Glomerular visceral epithelial cell (primary cell): Measurements from ENCODE around the gene PRG3.
"Not testable (repeated sequence)": the region's sequence is repeated elsewhere in the genome, so short reads cannot be mapped to it uniquely, and the experiment has no call there.

Experiments
- DNase-seq: peaks from one replicate; pipeline ENCODE4 v3.0.0-alpha.2; 2016; ENCODE audit errors: extremely low spot score

PRG3 gene

GRCh38 chr11:57336856-57337255 is 44.1 kb downstream of the PRG3 start:
- not testable (repeated sequence) for DNase-seq

GRCh38 chr11:57336111-57336666 is 44.8 kb downstream of the PRG3 start:
- no peak for DNase-seq

DNA sequence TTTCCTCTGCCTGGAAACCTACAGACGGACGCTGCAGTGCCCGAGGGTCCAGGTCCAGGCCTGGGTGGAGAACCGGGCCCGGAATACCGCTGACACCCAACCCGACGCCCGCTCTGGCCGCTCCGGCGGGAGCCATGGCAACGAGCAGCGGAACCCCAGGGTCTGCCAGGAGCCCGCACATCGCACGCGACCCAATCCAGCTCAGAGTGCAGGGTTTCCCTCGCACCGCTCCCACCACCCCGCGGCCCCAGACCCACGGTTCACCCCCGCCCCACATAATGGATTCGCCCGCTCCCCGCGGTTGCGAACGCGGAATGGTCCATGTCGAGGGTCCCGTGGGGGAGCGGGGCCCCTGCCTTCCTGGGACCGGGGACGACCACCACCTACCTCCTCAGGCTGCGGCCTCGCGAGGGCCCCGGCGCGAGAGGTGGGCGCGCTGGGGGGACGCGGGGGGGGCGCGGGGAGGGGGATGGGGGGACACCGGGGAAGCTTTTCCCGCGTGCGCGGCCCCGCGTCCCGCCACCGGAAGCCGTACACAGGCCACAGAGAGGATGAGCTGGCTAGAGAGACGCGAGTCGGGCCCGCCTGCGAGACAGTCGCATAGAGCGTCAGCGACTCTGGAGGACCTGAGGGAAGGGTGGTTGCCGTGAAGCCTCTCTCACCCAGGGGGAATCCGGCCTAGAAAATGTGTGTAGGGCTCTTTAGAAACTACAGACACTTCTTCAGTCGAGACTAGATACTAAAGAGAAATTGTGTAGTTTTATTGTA is 45.4 kb downstream of the PRG3 start, which contains the start of gene SSRP1:
Gene SSRP1, minus strand, starts transcription at position 550 of the 768 bp plus-strand sequence. CDS start 771 bp downstream, outside the sequence.
- DNase-seq = peak; percentile 84

DNA sequence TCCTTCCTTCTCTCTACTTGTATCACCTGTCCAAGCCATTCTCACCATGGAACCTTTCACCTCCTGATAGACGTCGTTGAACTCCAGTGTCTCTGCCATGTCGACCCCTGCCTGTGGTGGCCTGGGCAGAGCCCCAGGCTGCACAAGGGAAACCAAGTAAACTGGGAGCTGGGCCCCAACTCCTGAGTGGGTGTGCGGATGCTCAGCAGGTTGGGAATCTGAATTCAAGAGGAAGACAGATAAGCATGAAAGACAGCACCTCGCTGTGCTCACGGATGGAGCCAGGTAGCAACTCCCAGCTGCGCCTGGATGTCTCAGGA is 46.0 kb downstream of the PRG3 start:
- DNase-seq = no peak

GRCh38 chr11:57332694-57333440 is 48.1 kb downstream of the PRG3 start:
- no peak for DNase-seq

- DNase-seq = no peak
Observed at GRCh38 chr11:57331720-57332119, 49.2 kb downstream of the PRG3 start.

GRCh38 chr11:57330029-57330428 is 50.9 kb downstream of the PRG3 start:
- DNase-seq = no peak

DNA sequence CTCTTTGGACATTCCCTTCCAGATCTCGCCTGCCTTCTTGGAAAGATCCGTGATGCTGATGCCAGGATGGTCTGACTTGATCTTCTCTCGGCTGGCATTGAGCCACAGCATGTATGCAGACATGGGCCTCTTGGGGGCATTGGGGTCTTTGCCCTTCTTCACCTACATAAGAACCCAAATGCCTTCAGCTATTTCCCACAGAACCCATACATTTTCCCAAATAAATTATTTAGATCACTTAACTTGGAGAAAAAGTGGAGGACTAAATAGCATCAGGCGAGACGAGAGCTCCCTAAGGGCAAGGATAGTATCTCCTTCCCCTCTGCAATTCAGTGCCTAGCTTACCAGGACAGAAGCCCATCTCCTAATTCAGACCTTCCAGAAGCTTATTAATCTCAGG is 53.2 kb downstream of the PRG3 start:
- DNase-seq = no peak
